ENCODE results near the gene NXF3. TPM values are rescaled to one million over a fixed set of nuclear protein-coding genes. Genes with fewer than 3 reads are reported as not detected.

The NXF3 gene
- total RNA-seq, 1 experiment from 2014 or later = not detected

- H3K4me1 ChIP-seq (replicated peaks; ENCODE audit: insufficient read depth) = no peaks in the 10 kb centered on the region
- H4K20me1 ChIP-seq (ENCODE audit: insufficient read depth) = no peaks in the 10 kb centered on the region
- intact Hi-C loops (cut with micrococcal nuclease; ENCODE audit: unreplicated experiment) = no loop called here
- TF ChIP-seq EZH2 (IDR thresholded peaks at IDR 0.05; ENCODE audit: low read depth) = no peak
- no peak for TF ChIP-seq CTCF (conservative IDR thresholded peaks at IDR 0.05)
- peaks cover 20% of the 10 kb centered on the region for H3K27me3 ChIP-seq (ENCODE audit: insufficient read depth, low read depth)
- H3K36me3 ChIP-seq (ENCODE audit: low read depth) = no peaks in the 10 kb centered on the region
- H3K9me2 ChIP-seq (ENCODE audit: insufficient read depth) = no peaks in the 10 kb centered on the region
- no peak for DNase-seq
- H2AFZ ChIP-seq = no peak overlapping the region
- BruUV-seq (replicated peaks) = no TSS peak
- H3F3A ChIP-seq (ENCODE audit: insufficient read depth, low read depth) = no peaks in the 10 kb centered on the region
- no peak overlapping the region for H3K4me3 ChIP-seq
- no peak overlapping the region for H3K27ac ChIP-seq
- ChIA-PET CTCF (no interaction called here), POLR2A (ENCODE audit: unreplicated experiment) (no interaction called here)
- no peak overlapping the region for H3K4me2 ChIP-seq
- no peaks in the 10 kb centered on the region for H3K9me3 ChIP-seq (ENCODE audit: insufficient read depth, low read depth)
- H3K79me2 ChIP-seq (ENCODE audit: low read depth) = no peaks in the 10 kb centered on the region
These were observed 26.3 kb downstream of the NXF3 start for GRCh38 chrX:103066606-103067005.

- H3K79me2 ChIP-seq (ENCODE audit: low read depth) = no peaks in the 10 kb centered on the region
- peaks cover 12% of the 10 kb centered on the region; the same call in 1 of the 2 replicates for H3K27me3 ChIP-seq (ENCODE audit: insufficient read depth, low read depth)
- no peak within 1 kb of the TSS for H2AFZ ChIP-seq
- H3K9me2 ChIP-seq (ENCODE audit: insufficient read depth) = no peaks in the 10 kb centered on the region
- no peak within 1 kb of the TSS for H3K4me3 ChIP-seq
- DNase-seq = no peak
- H3K36me3 ChIP-seq (ENCODE audit: low read depth) = no peaks in the 10 kb centered on the region
- CTCF ChIA-PET = no interaction called here
- POLR2A ChIA-PET (ENCODE audit: unreplicated experiment) = no interaction called here
- H3K9me3 ChIP-seq (ENCODE audit: insufficient read depth, low read depth) = no peaks in the 10 kb centered on the region
- intact Hi-C loops (cut with micrococcal nuclease; ENCODE audit: unreplicated experiment) = no loop called here
- BruUV-seq (replicated peaks) = no TSS peak
- H4K20me1 ChIP-seq (ENCODE audit: insufficient read depth) = no peaks in the 10 kb centered on the region
- H3F3A ChIP-seq (ENCODE audit: insufficient read depth, low read depth) = no peaks in the 10 kb centered on the region
- H3K4me2 ChIP-seq = no peak within 1 kb of the TSS
- H3K4me1 ChIP-seq (replicated peaks; ENCODE audit: insufficient read depth) = no peaks in the 10 kb centered on the region
- TF ChIP-seq EZH2 (IDR thresholded peaks at IDR 0.05; ENCODE audit: low read depth) (no peak), CTCF (conservative IDR thresholded peaks at IDR 0.05) (no peak)
- H3K27ac ChIP-seq = no peak within 1 kb of the TSS
These were observed 29.0 kb downstream of the NXF3 start, which contains the start of gene BEX1 for GRCh38 chrX:103063918-103064434. Gene BEX1 (minus strand): TSS chrX:103064171. CDS start chrX:103063274, 897 bp downstream.

- Histone ChIP-seq H3K27me3 (ENCODE audit: insufficient read depth, low read depth) (peaks cover 9% of the 10 kb centered on the region; the same call in 1 of the 2 replicates), H3F3A (ENCODE audit: insufficient read depth, low read depth) (no peaks in the 10 kb centered on the region), H3K4me1 (replicated peaks; ENCODE audit: insufficient read depth) (no peaks in the 10 kb centered on the region), H3K9me3 (ENCODE audit: insufficient read depth, low read depth) (no peaks in the 10 kb centered on the region), H3K27ac (no peak overlapping the region), H3K36me3 (ENCODE audit: low read depth) (no peaks in the 10 kb centered on the region), H3K9me2 (ENCODE audit: insufficient read depth) (no peaks in the 10 kb centered on the region), H2AFZ (no peak overlapping the region), H4K20me1 (ENCODE audit: insufficient read depth) (no peaks in the 10 kb centered on the region), H3K4me3 (no peak overlapping the region), H3K4me2 (no peak overlapping the region), H3K79me2 (ENCODE audit: low read depth) (no peaks in the 10 kb centered on the region)
- TF ChIP-seq CTCF (conservative IDR thresholded peaks at IDR 0.05) = no peak
- no peak for TF ChIP-seq EZH2 (IDR thresholded peaks at IDR 0.05; ENCODE audit: low read depth)
- DNase-seq = no peak
- no TSS peak for BruUV-seq (replicated peaks)
- POLR2A ChIA-PET (ENCODE audit: unreplicated experiment) = no interaction called here
- intact Hi-C loops (cut with micrococcal nuclease; ENCODE audit: unreplicated experiment) = no loop called here
- CTCF ChIA-PET = no interaction called here
These were observed 29.6 kb downstream of the NXF3 start for GRCh38 chrX:103063191-103063845.
